ENCODE measurements around the gene DISC1.

DISC1 gene

GRCh38 chr1:231971397-231972110 is 345.0 kb downstream of the DISC1 start:
- TF ChIP-seq POLR2AphosphoS5 (IDR thresholded peaks at IDR 0.05; ENCODE audit: low read depth, low read length), result no peak
- no peak for TF ChIP-seq POLR2A (IDR thresholded peaks at IDR 0.05; ENCODE audit: low read depth, low read length)
- TF ChIP-seq TAF1 (IDR thresholded peaks at IDR 0.05; ENCODE audit: borderline replicate concordance, low read depth, low read length), result no peak
- DNase-seq (ENCODE audit: insufficient read length) (no peak), FAIRE-seq (no peak)

GRCh38 chr1:231972111-231972445 is 345.5 kb downstream of the DISC1 start:
- no peak for FAIRE-seq
- TF ChIP-seq POLR2AphosphoS5 (IDR thresholded peaks at IDR 0.05; ENCODE audit: low read depth, low read length) (no peak), POLR2A (IDR thresholded peaks at IDR 0.05; ENCODE audit: low read depth, low read length) (no peak), TAF1 (IDR thresholded peaks at IDR 0.05; ENCODE audit: borderline replicate concordance, low read depth, low read length) (no peak)
- no peak for DNase-seq (ENCODE audit: insufficient read length)

- DNase-seq (ENCODE audit: insufficient read length) (no peak), FAIRE-seq (no peak)
- TF ChIP-seq POLR2A (IDR thresholded peaks at IDR 0.05; ENCODE audit: low read depth, low read length) (no peak), POLR2AphosphoS5 (IDR thresholded peaks at IDR 0.05; ENCODE audit: low read depth, low read length) (no peak), TAF1 (IDR thresholded peaks at IDR 0.05; ENCODE audit: borderline replicate concordance, low read depth, low read length) (no peak)
Measured at GRCh38 chr1:231973830-231974229, 347.2 kb downstream of the DISC1 start.

- DNase-seq (ENCODE audit: insufficient read length) (no peak), FAIRE-seq (no peak)
- no peak for TF ChIP-seq TAF1 (IDR thresholded peaks at IDR 0.05; ENCODE audit: borderline replicate concordance, low read depth, low read length)
- no peak for TF ChIP-seq POLR2A (IDR thresholded peaks at IDR 0.05; ENCODE audit: low read depth, low read length)
- TF ChIP-seq POLR2AphosphoS5 (IDR thresholded peaks at IDR 0.05; ENCODE audit: low read depth, low read length), result no peak
Measured at GRCh38 chr1:231976231-231976630, 349.6 kb downstream of the DISC1 start.

GRCh38 chr1:231981675-231982074 is 355.1 kb downstream of the DISC1 start:
- TF ChIP-seq POLR2AphosphoS5 (IDR thresholded peaks at IDR 0.05; ENCODE audit: low read depth, low read length) (no peak), TAF1 (IDR thresholded peaks at IDR 0.05; ENCODE audit: borderline replicate concordance, low read depth, low read length) (no peak), POLR2A (IDR thresholded peaks at IDR 0.05; ENCODE audit: low read depth, low read length) (no peak)
- FAIRE-seq, result no peak
- DNase-seq (ENCODE audit: insufficient read length), result no peak

- DNase-seq (ENCODE audit: insufficient read length) (no peak), FAIRE-seq (no peak)
- TF ChIP-seq TAF1 (IDR thresholded peaks at IDR 0.05; ENCODE audit: borderline replicate concordance, low read depth, low read length) (no peak), POLR2A (IDR thresholded peaks at IDR 0.05; ENCODE audit: low read depth, low read length) (no peak), POLR2AphosphoS5 (IDR thresholded peaks at IDR 0.05; ENCODE audit: low read depth, low read length) (no peak)
Measured at GRCh38 chr1:231982871-231983587, 356.4 kb downstream of the DISC1 start.

- TF ChIP-seq TAF1 (IDR thresholded peaks at IDR 0.05; ENCODE audit: borderline replicate concordance, low read depth, low read length), result no peak
- TF ChIP-seq POLR2A (IDR thresholded peaks at IDR 0.05; ENCODE audit: low read depth, low read length), result no peak
- FAIRE-seq, result no peak
- DNase-seq (ENCODE audit: insufficient read length), result no peak
Measured at GRCh38 chr1:231983588-231984193, 357.1 kb downstream of the DISC1 start.

GRCh38 chr1:231985296-231986023 is 358.9 kb downstream of the DISC1 start:
- TF ChIP-seq TAF1 (IDR thresholded peaks at IDR 0.05; ENCODE audit: borderline replicate concordance, low read depth, low read length), result no peak
- FAIRE-seq, result no peak
- DNase-seq (ENCODE audit: insufficient read length), result no peak

- FAIRE-seq (no peak), DNase-seq (ENCODE audit: insufficient read length) (no peak)
- TF ChIP-seq POLR2A (IDR thresholded peaks at IDR 0.05; ENCODE audit: low read depth, low read length) (no peak), TAF1 (IDR thresholded peaks at IDR 0.05; ENCODE audit: borderline replicate concordance, low read depth, low read length) (no peak), POLR2AphosphoS5 (IDR thresholded peaks at IDR 0.05; ENCODE audit: low read depth, low read length) (no peak)
Measured at GRCh38 chr1:231986631-231987336, 360.2 kb downstream of the DISC1 start.

GRCh38 chr1:231990388-231990787 is 363.8 kb downstream of the DISC1 start:
- no peak for TF ChIP-seq TAF1 (IDR thresholded peaks at IDR 0.05; ENCODE audit: borderline replicate concordance, low read depth, low read length)
- TF ChIP-seq POLR2AphosphoS5 (IDR thresholded peaks at IDR 0.05; ENCODE audit: low read depth, low read length), result no peak
- no peak for TF ChIP-seq POLR2A (IDR thresholded peaks at IDR 0.05; ENCODE audit: low read depth, low read length)
- FAIRE-seq, result no peak
- DNase-seq (ENCODE audit: insufficient read length), result no peak

GRCh38 chr1:231991231-231991630 is 364.6 kb downstream of the DISC1 start:
- TF ChIP-seq POLR2AphosphoS5 (IDR thresholded peaks at IDR 0.05; ENCODE audit: low read depth, low read length), result no peak
- TF ChIP-seq TAF1 (IDR thresholded peaks at IDR 0.05; ENCODE audit: borderline replicate concordance, low read depth, low read length), result no peak
- TF ChIP-seq POLR2A (IDR thresholded peaks at IDR 0.05; ENCODE audit: low read depth, low read length), result no peak
- no peak for FAIRE-seq
- DNase-seq (ENCODE audit: insufficient read length), result no peak

Data from GM12892 (cell line).